Colonic mucosa (tissue), 4 donors: ENCODE measurements around the gene ADAMTS3. TPM values are rescaled to one million over a fixed set of nuclear protein-coding genes. Genes with fewer than 3 reads are reported as not detected.
A peak's percentile ranks its signal among the peaks of the same experiment; 100 is the strongest.

Source experiments
- DNase-seq: peaks from one replicate; pipeline ENCODE4 v3.0.0-alpha.2; 2020
- H3K27ac ChIP-seq: fragments of 200-600 bp; one replicate; pipeline ENCODE4 v1.8.0; 2021
- H3K27me3 ChIP-seq: fragments of 200-600 bp; one replicate; pipeline ENCODE4 v1.8.0; 2021
- H3K36me3 ChIP-seq: fragments of 200-600 bp; one replicate; pipeline ENCODE4 v1.8.0; 2021
- H3K4me1 ChIP-seq: fragments of 200-600 bp; one replicate; pipeline ENCODE4 v1.8.0; 2021; ENCODE audit warnings: mild to moderate bottlenecking
- H3K4me3 ChIP-seq: fragments of 200-600 bp; one replicate; pipeline ENCODE4 v1.8.0; 2021
- H3K9ac ChIP-seq, 2 donors: one replicate each; pipeline ENCODE4 v1.7.0; 2013; ENCODE audit warnings: control low read depth in 2 of 2, low read depth in 2 of 2, low read length in 2 of 2
- H3K9me3 ChIP-seq: fragments of 200-600 bp; one replicate; pipeline ENCODE4 v1.8.0; 2021
- CTCF ChIP-seq: fragments of 200-600 bp; IDR thresholded peaks from one replicate; pipeline ENCODE4 v1.8.0; 2022; ENCODE audit warnings: antibody characterized with exemption, mild to moderate bottlenecking
- intact Hi-C: fragments of 100-400 bp; cut with DNase I; formaldehyde crosslinking; loops from one replicate; pipeline ENCODE4 v1.14.1; 2022
- total RNA-seq, 2 donors: library from RNA; stranded (reverse); fragmentation: NEBNext Ultra II Directional in 1 of 2; extraction: Animal tissue kit (Norgen Biotek cat#: 25700) in 1 of 2; gene quantifications; one replicate each; pipeline ENCODE4 v1.2.1, GENCODE V29; 2021
- donor health status: healthy.
- donor health status: DM: no; HTN: no; CAD: no.
- donor health status: DM: no; HTN: no; CAD: no.

Gene ADAMTS3
- total RNA-seq, 2 donors from 2014 or later = 0.15 to 0.29 TPM

GRCh38 chr4:72313121-72313520 is 255.9 kb downstream of the ADAMTS3 start:
- H3K27ac ChIP-seq = no peak overlapping the region

GRCh38 chr4:72312032-72312650 is 256.9 kb downstream of the ADAMTS3 start:
- Histone ChIP-seq H3K4me3 (no peak overlapping the region), H3K27me3 (no peaks in the 10 kb centered on the region), H3K4me1 (no peaks in the 10 kb centered on the region), H3K36me3 (no peaks in the 10 kb centered on the region), H3K9ac (no peak overlapping the region), H3K27ac (no peak overlapping the region), H3K9me3 (no peaks in the 10 kb centered on the region)
- intact Hi-C loops = no loop called here
- no peak for TF ChIP-seq CTCF
- peak; percentile 32 for DNase-seq

More at GRCh38 chr4:72313121-72313520, 255.9 kb downstream of the ADAMTS3 start:
- no peak for DNase-seq
- Histone ChIP-seq H3K27me3 (no peaks in the 10 kb centered on the region), H3K4me3 (no peak overlapping the region), H3K4me1 (no peaks in the 10 kb centered on the region), H3K36me3 (no peaks in the 10 kb centered on the region), H3K9ac (no peak overlapping the region), H3K9me3 (no peaks in the 10 kb centered on the region)
- TF ChIP-seq CTCF = no peak
- intact Hi-C loops = no loop called here

- no peak for TF ChIP-seq CTCF
- Histone ChIP-seq H3K9ac (no peak overlapping the region), H3K4me1 (no peaks in the 10 kb centered on the region), H3K36me3 (no peaks in the 10 kb centered on the region), H3K27ac (no peak overlapping the region), H3K27me3 (no peaks in the 10 kb centered on the region), H3K4me3 (no peak overlapping the region), H3K9me3 (no peaks in the 10 kb centered on the region)
- no peak for DNase-seq
- intact Hi-C loops = no loop called here
Measured at GRCh38 chr4:72311291-72311690, 257.7 kb downstream of the ADAMTS3 start.

GRCh38 chr4:72305620-72306019 is 263.4 kb downstream of the ADAMTS3 start:
- H3K4me1 ChIP-seq = no peaks in the 10 kb centered on the region
- no peak overlapping the region for H3K27ac ChIP-seq
- TF ChIP-seq CTCF = no peak
- H3K9me3 ChIP-seq = no peaks in the 10 kb centered on the region
- H3K27me3 ChIP-seq = no peaks in the 10 kb centered on the region
- H3K9ac ChIP-seq = no peak overlapping the region
- no peak for DNase-seq
- H3K36me3 ChIP-seq = no peaks in the 10 kb centered on the region
- no peak overlapping the region for H3K4me3 ChIP-seq
- intact Hi-C loops = no loop called here

- H3K9me3 ChIP-seq = no peaks in the 10 kb centered on the region
- intact Hi-C loops = no loop called here
- H3K36me3 ChIP-seq = no peaks in the 10 kb centered on the region
- H3K9ac ChIP-seq = no peak overlapping the region
- TF ChIP-seq CTCF = no peak
- DNase-seq = no peak
- no peak overlapping the region for H3K27ac ChIP-seq
- H3K4me1 ChIP-seq = no peaks in the 10 kb centered on the region
- no peaks in the 10 kb centered on the region for H3K27me3 ChIP-seq
- H3K4me3 ChIP-seq = no peak overlapping the region
Measured at GRCh38 chr4:72305080-72305479, 263.9 kb downstream of the ADAMTS3 start.
